Heart left ventricle (tissue), 16 donors: ENCODE data around the gene SEZ6L. TPM values are rescaled to one million over a fixed set of nuclear protein-coding genes. Genes with fewer than 3 reads are reported as not detected.

ENCODE experiments used
- ATAC-seq, 4 donors: fragments of 200-7000 bp; cut with Tn5 transposase; one replicate each; pipeline ENCODE4 v1.9.1; 2020 to 2022; ENCODE audit warnings: moderate library complexity in 4 of 4, mild to moderate bottlenecking in 3 of 4, moderate number of reproducible peaks in 1 of 4
- DNase-seq, 5 donors: peaks; one replicate each; pipeline ENCODE4 v3.0.0-alpha.2; 2020
- H3K27ac ChIP-seq, 12 donors: fragments of 200-600 bp; sonication (generic) in 4 of 12; one replicate each; pipeline versions ENCODE4 v1.5.0 to v1.8.0; 2016 to 2022; ENCODE audit warnings: mild to moderate bottlenecking in 2 of 12
- H3K27me3 ChIP-seq, 9 donors: fragments of 200-600 bp; sonication (generic) in 2 of 9; one replicate each; pipeline versions ENCODE4 v1.5.1 to v1.8.0; 2016 to 2022; ENCODE audit warnings: mild to moderate bottlenecking in 3 of 9
- H3K36me3 ChIP-seq, 9 donors: fragments of 200-600 bp; sonication (generic) in 2 of 9; one replicate each; pipeline versions ENCODE4 v1.5.0 to v1.8.0; 2018 to 2022; ENCODE audit warnings: mild to moderate bottlenecking in 2 of 9
- H3K4me1 ChIP-seq, 12 donors: fragments of 200-600 bp; sonication (generic) in 4 of 12; one replicate each; pipeline versions ENCODE4 v1.5.0 to v1.8.0; 2016 to 2022; ENCODE audit warnings: mild to moderate bottlenecking in 3 of 12
- H3K4me3 ChIP-seq, 12 donors: fragments of 200-600 bp; sonication (generic) in 4 of 12; one replicate each; pipeline versions ENCODE4 v1.5.0 to v1.8.0; 2017 to 2022; ENCODE audit warnings: mild to moderate bottlenecking in 9 of 12, moderate library complexity in 4 of 12
- H3K9me3 ChIP-seq, 12 donors: fragments of 200-600 bp; sonication (generic) in 4 of 12; one replicate each; pipeline versions ENCODE4 v1.5.0 to v1.8.0; 2016 to 2022; ENCODE audit warnings: mild to moderate bottlenecking in 1 of 12
- CTCF ChIP-seq, 12 donors: fragments of 200-600 bp; sonication (generic) in 4 of 12; IDR thresholded peaks; one replicate each; pipeline versions ENCODE4 v1.5.0 to v1.8.0; 2018 to 2022; ENCODE audit warnings: antibody characterized with exemption in 12 of 12, mild to moderate bottlenecking in 5 of 12
- POLR2A ChIP-seq, 2 donors: fragments of 450-650 bp; IDR thresholded peaks; one replicate each; pipeline ENCODE4 v1.6.1; 2017; ENCODE audit warnings: antibody characterized with exemption in 2 of 2, mild to moderate bottlenecking in 2 of 2, moderate library complexity in 2 of 2
- whole genome bisulfite sequencing, 4 donors: extraction: QIAGEN DNeasy Blood & Tissue Kit in 2 of 4; methylation state at CpG; one replicate each; pipeline versions ENCODE4 v1.1.5 to v1.1.7; 2013 to 2018; 5-methylcytosine and 5-hydroxymethylcytosine counted together
- intact Hi-C, 10 donors: fragments of 100-400 bp; cut with DNase I; formaldehyde crosslinking; loops; one replicate each; pipeline versions ENCODE4 v1.11.1 to v1.14.2; 2022
- polyA plus RNA-seq, 2 donors: library from polyadenylated mRNA; stranded (reverse); fragments of 200-250 nt; gene quantifications; one replicate each; pipeline ENCODE4 v1.2.3, GENCODE V29; 2013
- total RNA-seq, 9 donors: library from RNA; depleted of rRNA in 2 of 9; stranded (reverse); fragments of >200 nt in 2 of 9; fragmentation: NEBNext Ultra II Directional in 3 of 9; extraction: Animal tissue kit (Norgen Biotek cat#: 25700) in 3 of 9; gene quantifications; one replicate each; pipeline versions ENCODE4 v1.1.0 to v1.2.4, GENCODE V29; 2016 to 2023
- donor health status: ischemic (EF 13 %, LVEDD 7.1; RV severe dilation, severe dysfunction).
- donor health status: healthy with polysubstance abuse.
- donor health status: DM: no; HTN: yes; CAD: no.
- donor health status: DM: no; HTN: no; CAD: no.
- donor health status: ischemic (EF 25% LVEDD 6.9; RV normal size, moderate dysfunction).
- donor health status: ischemic (EF 25% LVEDD 5.7; RV mildly dilated, moderate dysfunction).
- donor health status: healthy.
- donor health status: DM: yes; HTN: yes; CAD: no.
- donor health status: ischemic (EF 35%, LVEDD 5.7; RV mildly dilated, moderate dysfunction).
- donor health status: nonischemic (EF 11% LVEDD 7.7; RV severe dilation, severe dysfunction).
- donor health status: DM: yes; HTN: yes; CAD: no.
- donor health status: PGD.
- donor health status: ischemic (EF 29% LVEDD 5.4; RV normal size, mild dysfunction).
- donor health status: nonischemic (EF 23%, LVEDD 6.1; RV moderate dilation, normal function).

Gene SEZ6L
- total and polyA plus RNA-seq, 11 donors: 0.04 to 1.6 (median 0.17) TPM; not detected in 2

- Histone ChIP-seq H3K4me1 (no peaks in the 10 kb centered on the region), H3K27me3 (peaks cover 0 to 19% (median 0%) of the 10 kb centered on the region in 9 donors), H3K4me3 (no peak overlapping the region), H3K36me3 (no peaks in the 10 kb centered on the region), H3K27ac (no peak overlapping the region), H3K9me3 (no peaks in the 10 kb centered on the region)
- TF ChIP-seq CTCF (IDR thresholded peaks at IDR 0.05): no peak
- TF ChIP-seq POLR2A (IDR thresholded peaks at IDR 0.05): no peak
- WGBS, 4 donors: 77 to 87% (median 82%) methylated on average over 8 of the region's 8 CpGs
- intact Hi-C loops: no loop called here
- DNase-seq (no peak), ATAC-seq (no peak)
These were observed 72.1 kb downstream of the SEZ6L start for GRCh38 chr22:26241361-26241760.

- H3K4me1 ChIP-seq: no peaks in the 10 kb centered on the region
- intact Hi-C loops: no loop called here
- H3K4me3 ChIP-seq: no peak overlapping the region
- no peak overlapping the region for H3K27ac ChIP-seq
- peaks cover 0 to 10% (median 0%) of the 10 kb centered on the region in 9 donors for H3K27me3 ChIP-seq
- H3K36me3 ChIP-seq: no peaks in the 10 kb centered on the region
- peaks cover 0 to 5% (median 0%) of the 10 kb centered on the region in 12 donors for H3K9me3 ChIP-seq
- no peak for ATAC-seq
- TF ChIP-seq CTCF (IDR thresholded peaks at IDR 0.05): no peak
- 48 to 65% (median 60%) methylated on average over 7 of the region's 7 CpGs for WGBS, 4 donors
- no peak for DNase-seq
These were observed 75.7 kb downstream of the SEZ6L start for GRCh38 chr22:26245001-26245400.

GRCh38 chr22:26246552-26246951 is 77.3 kb downstream of the SEZ6L start:
- Histone ChIP-seq H3K27me3 (peaks cover 0 to 6% (median 0%) of the 10 kb centered on the region in 9 donors), H3K4me3 (no peak overlapping the region), H3K36me3 (no peaks in the 10 kb centered on the region), H3K9me3 (peaks cover 0 to 15% (median 0%) of the 10 kb centered on the region in 12 donors), H3K27ac (no peak overlapping the region), H3K4me1 (no peaks in the 10 kb centered on the region)
- DNase-seq: no peak
- intact Hi-C loops: no loop called here
- 75 to 81% (median 76%) methylated on average over 7 of the region's 7 CpGs for WGBS, 4 donors
- no peak for ATAC-seq
- TF ChIP-seq CTCF (IDR thresholded peaks at IDR 0.05): no peak
- no peak for TF ChIP-seq POLR2A (IDR thresholded peaks at IDR 0.05)

- ATAC-seq (no peak), DNase-seq (no peak)
- no peak overlapping the region for H3K4me3 ChIP-seq
- intact Hi-C loops: no loop called here
- no peak overlapping the region for H3K27ac ChIP-seq
- H3K9me3 ChIP-seq: peaks cover 0 to 21% (median 0%) of the 10 kb centered on the region in 12 donors
- H3K27me3 ChIP-seq: peaks cover 0 to 9% (median 0%) of the 10 kb centered on the region in 9 donors
- H3K36me3 ChIP-seq: no peaks in the 10 kb centered on the region
- 72 to 82% (median 74%) methylated on average over 5 of the region's 5 CpGs for WGBS, 4 donors
- H3K4me1 ChIP-seq: no peaks in the 10 kb centered on the region
- TF ChIP-seq CTCF (IDR thresholded peaks at IDR 0.05) (no peak), POLR2A (IDR thresholded peaks at IDR 0.05) (no peak)
These were observed 82.6 kb downstream of the SEZ6L start for GRCh38 chr22:26251869-26252268.
